ENCODE data around the gene RSRP1.

DNA sequence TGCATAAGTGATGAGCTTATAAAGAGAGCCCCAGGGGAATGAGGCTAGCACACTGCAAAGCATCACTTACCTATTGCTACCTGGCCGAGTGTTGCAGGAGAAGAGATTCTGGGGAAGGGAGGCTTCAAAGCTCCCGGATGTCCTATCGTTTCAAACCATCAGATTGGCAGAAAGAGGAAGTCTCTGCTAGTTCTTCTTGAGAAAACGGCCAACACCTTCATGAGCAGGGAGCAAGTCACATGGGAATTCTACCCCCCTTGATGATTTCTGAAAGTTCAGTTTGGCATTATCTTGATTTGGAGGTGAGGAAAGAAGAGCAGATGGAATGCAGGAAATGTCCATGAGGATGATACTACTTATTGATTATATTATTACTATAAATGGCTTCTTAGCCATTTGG lies 31.1 kb downstream of the RSRP1 start:
- TF ChIP-seq, protein P1, sequence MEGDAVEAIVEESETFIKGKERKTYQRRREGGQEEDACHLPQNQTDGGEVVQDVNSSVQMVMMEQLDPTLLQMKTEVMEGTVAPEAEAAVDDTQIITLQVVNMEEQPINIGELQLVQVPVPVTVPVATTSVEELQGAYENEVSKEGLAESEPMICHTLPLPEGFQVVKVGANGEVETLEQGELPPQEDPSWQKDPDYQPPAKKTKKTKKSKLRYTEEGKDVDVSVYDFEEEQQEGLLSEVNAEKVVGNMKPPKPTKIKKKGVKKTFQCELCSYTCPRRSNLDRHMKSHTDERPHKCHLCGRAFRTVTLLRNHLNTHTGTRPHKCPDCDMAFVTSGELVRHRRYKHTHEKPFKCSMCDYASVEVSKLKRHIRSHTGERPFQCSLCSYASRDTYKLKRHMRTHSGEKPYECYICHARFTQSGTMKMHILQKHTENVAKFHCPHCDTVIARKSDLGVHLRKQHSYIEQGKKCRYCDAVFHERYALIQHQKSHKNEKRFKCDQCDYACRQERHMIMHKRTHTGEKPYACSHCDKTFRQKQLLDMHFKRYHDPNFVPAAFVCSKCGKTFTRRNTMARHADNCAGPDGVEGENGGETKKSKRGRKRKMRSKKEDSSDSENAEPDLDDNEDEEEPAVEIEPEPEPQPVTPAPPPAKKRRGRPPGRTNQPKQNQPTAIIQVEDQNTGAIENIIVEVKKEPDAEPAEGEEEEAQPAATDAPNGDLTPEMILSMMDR (IDR thresholded peaks at IDR 0.05): no peak
- TF ChIP-seq POLR2A (IDR thresholded peaks at IDR 0.05): no peak

Measured in esophagus squamous epithelium (tissue), 4 donors.